ENCODE results near the gene E2F2.
"Not testable (repeated sequence)": the region's sequence is repeated elsewhere in the genome, so short reads cannot be mapped to it uniquely, and the experiment has no call there.

The E2F2 gene

GRCh38 chr1:23545851-23546250, 14.8 kb upstream of the E2F2 start:
- DNase-seq: no peak

GRCh38 chr1:23544444-23545389, 13.7 kb upstream of the E2F2 start:
- peak; percentile 76 for DNase-seq

GRCh38 chr1:23543707-23544443, 12.8 kb upstream of the E2F2 start:
- DNase-seq: no peak

DNA sequence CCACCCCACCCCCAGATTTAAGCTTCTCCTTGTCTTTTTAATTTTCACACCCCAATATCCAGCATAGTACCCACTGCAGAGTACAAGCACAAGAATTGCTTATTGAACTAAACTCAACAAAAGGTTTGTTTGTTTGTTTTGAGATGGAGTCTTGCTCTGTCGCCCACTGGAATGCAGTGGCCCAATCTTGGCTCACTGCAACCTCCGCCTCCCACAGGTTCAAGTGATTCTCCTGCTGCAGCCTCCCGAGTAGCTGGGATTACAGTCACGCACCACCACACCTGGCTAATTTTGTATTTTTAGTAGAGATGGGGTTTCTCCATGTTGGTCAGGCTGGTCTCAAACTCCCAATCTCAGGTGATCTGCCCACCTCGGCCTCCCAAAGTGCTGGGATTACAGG, 11.9 kb upstream of the E2F2 start:
- not testable (repeated sequence) for DNase-seq

GRCh38 chr1:23539698-23540266, 8.7 kb upstream of the E2F2 start:
- DNase-seq: peak; percentile 87

DNA sequence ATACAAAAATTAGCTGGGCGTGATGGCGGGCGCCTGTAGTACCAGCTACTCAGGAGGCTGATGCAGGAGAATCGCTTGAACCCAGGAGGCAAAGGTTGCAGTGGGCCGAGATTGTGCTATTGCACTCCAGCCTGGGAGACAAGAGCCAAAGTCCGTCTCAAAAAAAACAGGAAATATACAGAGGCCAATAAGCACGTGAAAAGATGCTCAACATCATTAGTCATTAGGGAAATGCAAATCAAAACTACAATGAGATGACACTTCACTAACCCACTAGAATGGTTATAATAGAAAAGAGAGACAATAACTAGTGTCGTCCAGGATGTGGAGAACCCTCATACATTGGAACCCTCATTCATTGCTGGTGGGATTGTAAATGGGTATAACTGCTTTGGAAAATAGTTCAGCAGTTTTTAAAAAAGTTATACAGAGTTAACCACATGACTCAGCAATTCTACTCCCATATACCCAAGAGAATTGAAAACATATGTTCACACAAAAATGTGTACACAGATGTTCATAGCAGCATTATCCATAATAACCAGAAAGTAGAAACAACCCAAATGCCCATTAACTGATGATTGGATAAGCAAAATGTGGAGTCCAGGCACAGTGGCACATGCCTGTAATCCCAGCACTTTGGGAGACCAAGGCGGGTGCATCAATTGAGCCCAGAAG, 6.4 kb upstream of the E2F2 start:
- DNase-seq: peak; percentile 77

- no peak for DNase-seq
Measured at GRCh38 chr1:23533246-23534023, 2.4 kb upstream of the E2F2 start.

GRCh38 chr1:23531562-23532094, 595 bp upstream of the E2F2 start:
- DNase-seq: no peak

- DNase-seq: no peak
Measured at GRCh38 chr1:23530087-23530746, 816 bp downstream of the E2F2 start.

DNA sequence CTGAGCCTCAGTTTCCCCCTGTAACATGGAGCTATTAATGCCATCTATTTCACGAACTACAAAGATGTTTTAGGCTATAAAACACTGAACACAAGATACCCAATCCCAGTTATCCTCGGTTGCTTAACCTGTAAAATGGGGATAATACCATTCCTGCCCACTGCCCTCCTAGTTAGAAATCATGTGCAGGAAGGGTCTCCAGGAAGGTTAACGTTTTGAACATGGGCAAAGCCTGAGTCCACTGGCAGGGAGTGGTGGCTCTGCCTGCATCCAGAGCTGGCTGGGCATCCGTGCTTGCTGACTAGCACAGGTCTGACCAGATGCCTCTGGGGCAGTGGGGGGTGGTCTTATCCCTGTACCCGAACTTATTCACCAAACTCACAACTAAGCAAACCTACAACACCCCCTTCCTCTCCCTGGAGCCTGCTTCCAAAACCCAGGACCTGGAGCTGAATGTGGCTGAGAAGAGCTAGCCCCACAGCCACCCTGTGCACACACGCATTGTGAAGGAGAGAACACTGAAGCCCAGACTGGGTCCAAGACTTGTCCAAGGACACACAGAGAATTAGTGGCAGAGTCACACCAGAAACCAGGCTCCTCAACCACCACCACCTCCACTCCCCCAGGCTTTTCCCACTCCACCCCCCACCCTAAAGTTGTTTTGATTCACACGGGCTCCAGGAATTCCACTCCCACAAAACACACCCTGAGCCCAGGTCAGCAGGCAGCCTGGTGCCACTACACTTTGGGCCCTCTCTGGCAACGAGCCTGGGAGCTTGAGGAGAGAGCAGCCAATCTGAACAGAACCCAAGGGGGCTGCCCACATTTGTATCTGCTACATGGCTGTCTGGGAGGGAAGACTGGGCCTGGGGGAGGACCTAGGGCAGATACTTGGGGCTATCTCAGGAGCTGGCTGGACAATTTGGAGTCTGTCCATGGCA, 1.6 kb downstream of the E2F2 start:
- DNase-seq: no peak

- DNase-seq: peak; percentile 39
Measured at GRCh38 chr1:23528250-23528978, 2.6 kb downstream of the E2F2 start.

- no peak for DNase-seq
Measured at GRCh38 chr1:23527900-23528249, 3.2 kb downstream of the E2F2 start.

GRCh38 chr1:23527366-23527765, 3.7 kb downstream of the E2F2 start:
- DNase-seq: no peak

DNA sequence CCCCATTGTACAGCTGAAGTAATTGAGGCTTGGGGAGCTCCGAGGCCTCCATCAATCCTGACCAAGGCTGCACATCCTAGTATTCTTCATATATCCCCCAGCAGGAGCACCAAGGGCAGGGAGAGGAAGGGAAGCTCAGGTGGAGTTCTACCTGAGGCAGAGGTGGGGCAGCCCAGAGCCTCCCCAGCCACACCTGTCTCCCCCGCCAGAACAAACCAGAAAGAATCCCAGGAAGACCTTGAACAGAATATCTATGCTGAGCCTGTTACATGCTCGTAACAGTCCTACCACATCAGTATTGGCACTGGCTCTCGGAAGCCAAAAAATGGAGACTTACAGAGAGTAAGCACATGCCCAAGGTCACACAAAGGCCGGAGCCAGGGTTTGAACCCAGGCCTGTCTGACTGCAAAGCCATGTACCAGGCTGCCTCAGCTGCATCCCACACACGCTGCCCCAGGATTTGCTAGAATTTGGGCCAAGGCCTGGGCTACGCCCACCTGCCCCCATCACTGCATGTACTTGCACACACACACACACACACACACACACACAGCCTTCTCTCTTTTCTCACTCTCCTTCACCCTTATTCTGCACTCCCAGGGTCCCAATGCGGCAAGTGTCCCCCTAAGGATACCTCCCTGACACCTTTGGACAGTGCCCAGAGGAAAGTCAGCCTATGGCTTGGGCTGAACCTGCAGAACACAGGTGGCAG, 4.5 kb downstream of the E2F2 start:
- DNase-seq: no peak

DNA sequence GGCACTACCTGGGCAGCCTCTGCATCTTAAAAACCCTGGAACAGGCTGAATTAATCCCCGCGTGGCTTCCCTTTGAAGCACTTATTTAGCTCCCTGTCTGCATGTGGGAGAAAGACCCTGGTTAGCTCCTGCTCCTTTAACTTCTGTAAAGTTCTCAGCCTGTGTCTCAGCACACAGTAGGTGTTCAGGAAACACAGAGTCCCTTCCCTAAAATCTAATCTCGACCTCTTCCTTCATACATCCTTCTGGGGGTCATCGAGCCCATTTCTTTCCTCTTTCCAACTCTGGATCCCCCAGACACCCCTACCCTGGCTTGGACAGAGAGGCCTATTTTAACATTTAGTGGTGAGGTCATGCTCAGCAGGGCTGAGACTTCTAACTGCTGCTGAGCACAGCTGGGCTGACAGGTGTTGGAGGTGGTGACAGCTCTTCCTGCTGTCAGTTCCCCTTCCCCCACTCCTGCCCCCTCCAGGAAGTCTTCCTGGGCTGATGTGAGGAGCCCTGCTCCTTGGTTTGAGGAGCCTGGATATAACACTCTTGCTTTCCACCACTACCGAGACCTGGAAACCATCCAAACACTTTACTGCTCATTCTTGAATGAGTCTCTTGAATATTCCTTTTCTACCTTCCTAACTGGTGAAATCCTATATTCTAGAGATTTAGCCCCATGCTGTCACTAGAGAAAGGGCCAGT, 5.3 kb downstream of the E2F2 start:
- DNase-seq: no peak

GRCh38 chr1:23524716-23525401, 6.2 kb downstream of the E2F2 start:
- no peak for DNase-seq

- DNase-seq: no peak
Measured at GRCh38 chr1:23524163-23524562, 6.9 kb downstream of the E2F2 start.

All from fibroblast of skin of abdomen (primary cell).